OCI-M2 (cell line): Measurements from ENCODE around the gene ADAMTS17.

ENCODE experiments used
- DNase-seq: peaks from one replicate; lab custom pipeline; 2025; ENCODE audit not compliant: unreplicated experiment; lab: John Stamatoyannopoulos, UW

The ADAMTS17 gene

DNA sequence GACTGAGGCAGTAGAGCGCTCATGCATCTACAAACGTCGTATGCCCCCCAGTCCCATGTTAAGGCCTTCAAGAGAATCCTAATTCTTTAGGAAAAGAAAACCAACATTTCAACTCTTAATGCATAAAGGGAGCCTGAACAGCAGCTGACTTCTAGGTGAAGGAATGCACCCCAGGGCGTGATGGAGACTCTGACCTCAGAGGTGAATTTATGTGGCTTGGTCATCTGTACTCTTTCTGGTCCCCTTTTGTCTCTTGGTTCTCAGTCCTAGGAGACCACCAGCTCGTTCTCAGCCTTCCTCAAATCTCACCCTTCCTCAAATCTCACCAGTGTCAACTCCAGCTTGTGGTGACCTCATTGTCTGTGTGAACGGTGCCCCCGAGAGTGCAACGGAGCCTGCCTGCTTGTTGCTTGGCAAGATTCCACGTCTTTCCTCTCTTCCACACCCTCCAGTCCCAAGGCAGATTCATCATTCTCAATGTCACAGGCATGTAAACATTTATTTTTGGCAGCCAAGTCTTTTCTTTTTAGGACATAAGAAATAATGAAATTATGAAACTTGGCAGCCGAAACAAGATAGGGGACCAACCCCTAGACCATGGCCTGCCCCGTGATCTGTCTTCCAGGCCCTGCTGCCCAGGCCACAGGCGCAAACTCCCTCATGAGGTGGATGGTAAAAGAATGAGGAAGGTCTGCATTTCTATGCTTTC, 166.2 kb downstream of the ADAMTS17 start:
- no peak for DNase-seq

- no peak for DNase-seq
These were observed 166.9 kb downstream of the ADAMTS17 start for GRCh38 chr15:100174904-100175275.

- DNase-seq, result no peak
These were observed 167.4 kb downstream of the ADAMTS17 start for GRCh38 chr15:100174159-100174903.

- DNase-seq, result no peak
These were observed 169.3 kb downstream of the ADAMTS17 start for GRCh38 chr15:100172356-100173024.

DNA sequence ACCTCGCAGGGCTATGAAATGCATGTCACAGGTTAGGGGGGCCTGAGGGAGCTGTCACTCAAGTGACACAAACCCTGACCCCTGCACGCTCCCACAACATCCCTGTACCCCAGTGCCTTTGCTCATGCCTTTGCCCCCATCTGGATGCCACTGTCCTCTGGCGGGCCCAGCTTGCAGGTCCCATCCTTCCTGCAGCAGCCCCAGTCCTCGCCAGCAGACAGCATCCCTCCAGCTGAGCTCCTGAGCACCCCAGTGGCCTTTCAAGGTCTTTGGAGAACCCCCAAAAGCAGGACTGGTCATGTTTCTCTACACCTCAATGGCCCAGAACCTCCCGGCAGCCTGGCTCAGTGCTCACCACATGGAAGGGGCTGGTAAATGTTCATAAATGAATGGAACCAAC, 170.4 kb downstream of the ADAMTS17 start:
- no peak for DNase-seq

DNA sequence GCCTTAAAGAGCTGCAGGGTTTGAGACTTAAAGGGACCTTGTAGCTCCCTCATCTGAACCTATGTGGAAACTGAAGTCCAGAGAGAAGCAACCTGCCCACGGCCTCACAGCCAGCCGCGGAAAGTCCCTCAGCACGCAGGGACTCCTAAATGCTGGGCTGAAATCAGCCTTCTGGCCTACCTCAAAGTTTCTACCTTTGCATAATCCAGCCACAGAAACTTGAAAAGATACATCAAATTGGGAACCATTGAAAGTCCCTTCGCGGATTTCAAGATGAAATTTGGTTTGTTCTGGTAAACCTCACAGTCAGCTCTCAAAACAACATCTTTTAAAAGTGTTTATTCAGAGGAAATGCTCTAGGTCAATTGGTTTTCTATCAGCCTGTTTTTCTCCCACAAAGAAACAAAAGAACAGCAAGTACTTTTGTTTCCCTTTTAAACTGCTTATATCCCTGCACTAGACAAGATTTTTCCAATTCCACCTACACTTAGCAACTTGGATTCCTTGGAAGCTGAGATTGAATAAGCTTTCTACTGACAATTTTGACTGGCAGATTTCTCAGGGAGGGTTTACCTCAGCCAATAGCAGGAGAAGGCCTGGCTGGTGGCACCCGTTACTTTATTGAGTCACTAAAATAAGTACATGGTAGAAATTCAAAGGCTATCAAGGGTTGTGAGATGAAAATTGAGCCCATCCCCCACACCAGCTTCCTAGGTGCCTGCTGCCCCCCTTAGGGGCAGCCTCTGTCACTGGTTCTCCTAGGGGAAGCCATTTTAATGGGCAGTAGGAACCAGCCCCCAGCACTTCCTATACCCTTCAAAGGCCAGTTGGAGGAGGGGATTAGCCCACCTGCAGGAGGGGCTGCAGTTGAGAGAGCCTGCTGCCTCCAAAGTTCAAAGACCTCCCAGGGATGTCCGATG, 171.2 kb downstream of the ADAMTS17 start:
- DNase-seq, result no peak

DNA sequence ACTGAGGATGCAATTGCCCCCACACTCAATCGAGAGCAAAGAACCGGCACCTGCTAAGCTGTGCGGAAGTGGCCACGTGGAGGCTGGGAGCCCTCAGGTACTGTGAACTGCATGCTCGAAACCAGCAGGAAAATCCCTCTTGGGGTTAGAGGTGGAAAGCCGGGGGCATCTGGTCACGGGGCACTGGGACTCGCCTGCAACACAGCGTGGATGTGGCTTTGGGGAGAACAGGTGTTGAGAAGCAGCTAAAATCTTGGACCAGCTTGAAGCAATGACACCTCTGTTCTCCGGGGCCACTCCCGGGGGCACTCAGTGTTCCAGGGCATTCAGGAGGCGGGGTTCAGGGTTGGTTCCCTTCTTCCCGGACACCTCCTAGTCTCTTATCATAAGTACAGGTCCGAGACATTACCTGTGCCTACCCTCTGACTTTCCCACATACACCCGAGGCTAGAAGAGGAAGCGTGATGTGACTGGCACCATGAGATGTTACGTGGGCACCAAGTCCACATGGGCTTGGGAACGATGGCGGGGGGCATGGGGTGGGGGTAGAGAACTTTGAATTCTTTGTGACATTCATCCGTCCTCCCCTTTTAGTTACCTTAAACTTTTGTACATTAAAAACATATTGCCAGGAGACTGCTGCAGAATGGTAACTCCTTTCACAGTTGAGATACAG, 172.0 kb downstream of the ADAMTS17 start:
- DNase-seq, result no peak

- no peak for DNase-seq
These were observed 173.0 kb downstream of the ADAMTS17 start for GRCh38 chr15:100168787-100169186.

- DNase-seq, result no peak
These were observed 173.8 kb downstream of the ADAMTS17 start for GRCh38 chr15:100167884-100168375.

DNA sequence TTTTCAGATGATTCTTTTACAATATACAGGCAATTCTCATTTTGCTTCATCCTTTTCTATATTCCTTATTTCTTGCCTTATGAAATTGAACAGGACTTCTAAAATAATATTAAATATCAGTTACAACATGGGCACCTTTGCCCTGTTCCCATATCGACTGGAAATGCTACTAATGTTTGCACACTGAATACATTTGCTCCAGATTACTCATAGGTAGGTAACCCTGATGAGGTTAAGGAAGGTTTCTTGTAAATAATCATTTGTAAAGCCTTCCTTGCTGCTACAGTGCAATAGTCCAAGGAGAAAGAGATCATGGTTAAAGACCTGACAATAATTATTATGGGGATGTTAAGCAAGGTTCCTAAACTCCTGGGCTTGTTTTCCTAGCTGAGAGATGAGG, 175.5 kb downstream of the ADAMTS17 start:
- no peak for DNase-seq

GRCh38 chr15:100163961-100164360, 177.8 kb downstream of the ADAMTS17 start:
- DNase-seq, result no peak

DNA sequence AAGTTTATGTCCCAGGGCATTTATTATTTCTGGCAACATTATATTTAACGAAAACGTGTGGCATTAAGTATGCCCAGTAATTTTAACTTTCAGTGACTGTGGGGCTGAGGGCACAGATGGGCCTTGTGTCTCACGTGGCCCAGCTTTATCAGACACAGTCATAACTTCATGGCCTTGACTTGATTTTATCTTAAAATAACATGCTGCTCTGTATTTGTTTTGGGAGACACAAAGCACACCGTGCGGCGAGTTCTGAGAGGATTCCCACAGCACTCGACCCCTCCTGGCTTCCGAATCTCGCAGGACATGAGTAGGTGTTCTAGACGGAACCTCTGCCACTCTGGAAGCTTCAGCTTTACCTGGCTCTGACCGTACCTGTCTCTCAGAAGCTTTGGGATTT, 180.8 kb downstream of the ADAMTS17 start:
- no peak for DNase-seq

DNA sequence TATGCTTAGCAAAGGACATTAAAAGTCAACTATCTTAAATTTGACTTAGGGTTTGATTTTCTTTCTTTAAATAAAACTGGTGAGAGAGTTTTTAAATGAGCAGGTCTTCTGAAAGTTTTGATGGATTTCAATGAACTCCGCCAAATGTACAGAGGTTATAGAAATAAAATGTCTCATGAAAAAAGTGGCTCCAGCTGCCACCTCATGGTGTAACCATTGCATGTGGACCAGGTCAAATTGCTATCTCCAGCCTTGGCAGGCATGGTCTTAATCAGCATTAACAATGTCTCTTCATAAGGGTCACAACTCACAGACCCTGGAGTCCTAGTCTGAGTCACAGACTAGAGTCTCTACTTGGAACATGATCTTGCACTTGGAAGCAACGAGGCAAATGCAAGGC, 182.3 kb downstream of the ADAMTS17 start:
- DNase-seq, result no peak

DNA sequence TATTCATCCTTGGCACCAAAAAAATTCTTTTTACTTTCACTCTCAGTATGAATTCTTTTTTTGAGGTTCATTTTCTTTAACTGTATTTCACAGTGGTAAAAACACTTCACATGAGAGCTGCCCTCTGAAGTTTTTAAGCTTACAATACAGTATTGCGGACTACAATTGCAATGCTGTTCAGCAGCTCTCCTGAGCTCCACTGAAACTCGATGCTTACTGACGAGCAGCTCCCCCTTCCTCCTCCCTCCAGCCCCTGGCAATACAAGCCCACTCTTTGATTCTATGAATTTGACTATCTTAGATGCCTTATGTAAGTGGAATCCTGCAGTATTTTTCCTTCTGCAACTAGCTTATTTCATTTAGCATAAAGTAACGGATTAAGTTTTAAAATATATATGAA, 183.4 kb downstream of the ADAMTS17 start:
- no peak for DNase-seq

- no peak for DNase-seq
These were observed 185.6 kb downstream of the ADAMTS17 start for GRCh38 chr15:100156201-100156600.

- no peak for DNase-seq
These were observed 187.4 kb downstream of the ADAMTS17 start for GRCh38 chr15:100154338-100154737.

DNA sequence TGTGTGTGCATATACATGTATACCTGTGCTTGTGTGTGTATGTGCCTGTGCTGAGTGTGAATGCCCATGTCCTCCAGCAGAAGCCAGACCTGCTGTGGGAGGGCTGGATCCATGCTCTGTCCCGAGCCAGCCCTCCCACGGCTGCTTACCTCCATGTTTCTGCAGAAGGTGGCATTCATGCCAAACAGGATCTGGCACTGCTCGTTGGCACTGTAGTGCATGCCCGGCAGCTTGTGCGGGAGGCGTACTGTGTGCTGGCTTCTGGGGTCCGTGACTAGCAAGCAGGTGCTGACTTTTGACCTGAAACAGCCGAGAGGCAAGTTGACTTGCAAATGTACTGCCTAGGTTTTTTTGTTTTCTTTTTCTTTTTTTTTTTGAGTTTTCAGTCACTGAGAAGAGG, 189.3 kb downstream of the ADAMTS17 start:
- no peak for DNase-seq

GRCh38 chr15:100150906-100151305, 190.9 kb downstream of the ADAMTS17 start:
- no peak for DNase-seq

DNA sequence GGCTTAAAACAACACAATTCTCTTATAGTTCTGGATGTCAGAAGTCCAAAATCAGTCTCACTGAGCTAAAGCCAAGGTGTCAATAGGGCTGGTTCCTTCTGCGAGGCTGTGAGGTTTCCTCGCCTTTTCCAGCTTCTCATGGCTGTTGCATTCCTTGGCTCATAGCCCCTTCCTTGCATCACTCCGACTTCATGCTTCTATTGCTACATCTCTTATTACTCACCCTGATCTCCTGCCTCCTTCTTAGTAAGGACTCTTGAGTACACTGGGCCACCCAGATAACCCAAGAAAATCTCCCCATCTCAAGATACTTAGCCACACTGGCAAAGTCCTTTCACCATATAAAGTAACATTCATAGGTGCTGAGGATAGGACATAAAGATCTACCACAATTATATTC, 193.9 kb downstream of the ADAMTS17 start:
- no peak for DNase-seq

DNA sequence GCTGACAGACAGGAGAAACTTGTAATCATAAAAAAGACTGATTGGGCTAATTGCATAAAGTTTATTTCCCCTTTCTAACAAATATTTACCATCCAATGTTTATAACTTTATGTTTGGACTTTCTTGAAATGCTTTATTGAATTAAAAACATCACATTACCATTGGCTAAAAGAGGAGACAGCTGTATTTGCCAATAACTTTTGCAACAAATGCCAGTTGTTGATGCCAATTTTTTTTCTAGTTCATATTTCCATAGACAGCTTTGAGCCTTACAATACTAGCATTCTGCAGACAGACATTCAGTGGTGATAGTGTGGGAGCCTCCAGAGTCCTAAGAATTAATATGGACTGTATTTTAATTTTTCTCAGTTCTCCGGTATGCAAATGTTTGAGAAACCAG, 198.4 kb downstream of the ADAMTS17 start:
- no peak for DNase-seq
